Thyroid gland (tissue), 4 donors: ENCODE measurements around the gene NPPA. TPM values are rescaled to one million over a fixed set of nuclear protein-coding genes. Genes with fewer than 3 reads are reported as not detected.

Experiments
- DNase-seq, 2 donors: peaks; one replicate each; pipeline ENCODE4 v3.0.0-alpha.2; 2019
- H3K27ac ChIP-seq, 3 donors: fragments of 200-600 bp; sonication (generic); 1 replicate in 2 of 3; 2 replicates in 1 of 3; pipeline ENCODE4 v1.5.1; 2016 to 2019; ENCODE audit warnings: mild to moderate bottlenecking in 1 of 3, moderate library complexity in 1 of 3
- H3K27me3 ChIP-seq: fragments of 200-600 bp; sonication (generic); one replicate; pipeline ENCODE4 v1.5.1; 2019
- H3K36me3 ChIP-seq, 2 donors: fragments of 200-600 bp; sonication (generic); one replicate each; pipeline ENCODE4 v1.5.1; 2016 to 2019
- H3K4me1 ChIP-seq, 2 donors: fragments of 200-600 bp; sonication (generic); one replicate each; pipeline ENCODE4 v1.5.1; 2017 to 2019
- H3K4me3 ChIP-seq, 3 donors: fragments of 200-600 bp; sonication (generic); replicated peaks in 1 of 3; 1 replicate in 2 of 3; 2 replicates in 1 of 3; pipeline ENCODE4 v1.5.1; 2016; ENCODE audit warnings: mild to moderate bottlenecking in 1 of 3
- H3K9me3 ChIP-seq: fragments of 200-600 bp; sonication (generic); one replicate; pipeline ENCODE4 v1.5.1; 2017
- POLR2A ChIP-seq, 2 donors: fragments of 450-650 bp; IDR thresholded peaks; one replicate each; pipeline ENCODE4 v1.6.1; 2017; ENCODE audit warnings: antibody characterized with exemption in 2 of 2, mild to moderate bottlenecking in 2 of 2, moderate library complexity in 1 of 2
- WGBS, 2 donors: methylation state at CpG; one replicate each; pipeline ENCODE4 v1.1.5; 2017; 5-methylcytosine and 5-hydroxymethylcytosine counted together
- intact Hi-C: fragments of 100-400 bp; cut with DNase I; formaldehyde crosslinking; loops from one replicate; pipeline ENCODE4 v1.15.1; 2023
- total RNA-seq, 4 donors: library from RNA; depleted of rRNA; stranded (reverse); fragments of >200 nt; gene quantifications; one replicate each; pipeline ENCODE4 v1.2.3, GENCODE V29; 2016
- TF ChIP-seq, protein P1 (sequence below), 6 experiments: fragments of 200-600 bp in 3 of 6; fragments of 450-650 bp in 3 of 6; sonication (generic) in 3 of 6; IDR thresholded peaks; one replicate each; pipeline ENCODE4 v1.5.1; 2016 to 2019; ENCODE audit warnings: antibody characterized with exemption in 6 of 6, mild to moderate bottlenecking in 2 of 6, inconsistent platforms in 1 of 6, moderate library complexity in 1 of 6

Gene NPPA
- total RNA-seq, 4 donors from 2014 or later, result not detected

DNA sequence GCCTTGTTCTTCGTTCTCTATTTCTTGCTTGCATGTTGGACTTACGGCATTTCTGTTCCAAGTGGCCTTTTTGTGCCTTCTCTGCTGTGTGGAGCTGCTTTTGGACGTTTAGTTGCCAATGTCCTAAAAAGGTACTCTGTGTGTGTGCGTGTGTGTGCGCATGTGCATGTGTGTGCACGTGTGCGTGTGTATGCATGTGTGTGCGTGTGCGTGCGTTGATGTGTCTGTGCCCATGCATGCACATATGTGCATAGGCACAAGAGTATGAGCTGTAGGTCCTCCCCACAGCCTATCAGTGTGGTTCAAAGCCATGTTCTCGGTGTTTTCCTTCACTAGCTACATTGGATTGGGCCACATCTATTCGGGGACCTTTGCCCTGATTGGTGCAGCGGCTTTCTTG lies 13.7 kb downstream of the NPPA start:
- intact Hi-C loops, result no loop called here
- no peak for TF ChIP-seq POLR2A (IDR thresholded peaks at IDR 0.05)
- TF ChIP-seq, protein P1, sequence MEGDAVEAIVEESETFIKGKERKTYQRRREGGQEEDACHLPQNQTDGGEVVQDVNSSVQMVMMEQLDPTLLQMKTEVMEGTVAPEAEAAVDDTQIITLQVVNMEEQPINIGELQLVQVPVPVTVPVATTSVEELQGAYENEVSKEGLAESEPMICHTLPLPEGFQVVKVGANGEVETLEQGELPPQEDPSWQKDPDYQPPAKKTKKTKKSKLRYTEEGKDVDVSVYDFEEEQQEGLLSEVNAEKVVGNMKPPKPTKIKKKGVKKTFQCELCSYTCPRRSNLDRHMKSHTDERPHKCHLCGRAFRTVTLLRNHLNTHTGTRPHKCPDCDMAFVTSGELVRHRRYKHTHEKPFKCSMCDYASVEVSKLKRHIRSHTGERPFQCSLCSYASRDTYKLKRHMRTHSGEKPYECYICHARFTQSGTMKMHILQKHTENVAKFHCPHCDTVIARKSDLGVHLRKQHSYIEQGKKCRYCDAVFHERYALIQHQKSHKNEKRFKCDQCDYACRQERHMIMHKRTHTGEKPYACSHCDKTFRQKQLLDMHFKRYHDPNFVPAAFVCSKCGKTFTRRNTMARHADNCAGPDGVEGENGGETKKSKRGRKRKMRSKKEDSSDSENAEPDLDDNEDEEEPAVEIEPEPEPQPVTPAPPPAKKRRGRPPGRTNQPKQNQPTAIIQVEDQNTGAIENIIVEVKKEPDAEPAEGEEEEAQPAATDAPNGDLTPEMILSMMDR (IDR thresholded peaks at IDR 0.05), result no peak
- H3K4me1 ChIP-seq, result no peaks in the 10 kb centered on the region
- DNase-seq, result no peak
- 95 to 96% methylated on average over 13 of the region's 13 CpGs for WGBS, 2 donors
- no peak overlapping the region for H3K4me3 ChIP-seq
- no peaks in the 10 kb centered on the region for H3K27me3 ChIP-seq
- no peak overlapping the region for H3K27ac ChIP-seq
- peaks cover 54 to 81% of the 10 kb centered on the region in 2 donors for H3K36me3 ChIP-seq
- H3K9me3 ChIP-seq, result no peaks in the 10 kb centered on the region

DNA sequence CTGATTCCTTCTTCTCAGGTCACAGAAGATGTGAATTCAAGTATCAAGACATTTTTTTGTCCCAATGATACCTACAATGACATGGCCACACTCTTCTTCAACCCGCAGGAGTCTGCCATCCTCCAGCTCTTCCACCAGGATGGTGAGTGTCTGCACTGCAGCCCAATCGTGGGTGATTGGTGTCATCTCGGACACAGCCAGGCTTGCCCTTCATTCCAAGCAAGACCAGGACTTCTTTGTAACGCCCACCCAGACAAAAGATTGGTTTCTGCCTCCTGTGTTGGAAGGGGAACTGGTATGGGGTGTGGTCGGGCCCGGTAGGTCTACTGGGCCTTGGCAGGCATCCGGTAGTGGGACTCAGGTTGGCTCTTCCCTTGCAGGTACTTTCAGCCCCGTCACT lies 14.1 kb downstream of the NPPA start:
- no peak for TF ChIP-seq POLR2A (IDR thresholded peaks at IDR 0.05)
- TF ChIP-seq, protein P1 (IDR thresholded peaks at IDR 0.05), result no peak
- no peak for DNase-seq
- no peaks in the 10 kb centered on the region for H3K27me3 ChIP-seq
- no peak overlapping the region for H3K27ac ChIP-seq
- WGBS, 2 donors, result 96 to 98% methylated on average over 8 of the region's 8 CpGs
- no peak overlapping the region for H3K4me3 ChIP-seq
- intact Hi-C loops, result no loop called here
- H3K9me3 ChIP-seq, result no peaks in the 10 kb centered on the region
- H3K36me3 ChIP-seq, result peaks cover 58 to 84% of the 10 kb centered on the region in 2 donors
- no peaks in the 10 kb centered on the region for H3K4me1 ChIP-seq

DNA sequence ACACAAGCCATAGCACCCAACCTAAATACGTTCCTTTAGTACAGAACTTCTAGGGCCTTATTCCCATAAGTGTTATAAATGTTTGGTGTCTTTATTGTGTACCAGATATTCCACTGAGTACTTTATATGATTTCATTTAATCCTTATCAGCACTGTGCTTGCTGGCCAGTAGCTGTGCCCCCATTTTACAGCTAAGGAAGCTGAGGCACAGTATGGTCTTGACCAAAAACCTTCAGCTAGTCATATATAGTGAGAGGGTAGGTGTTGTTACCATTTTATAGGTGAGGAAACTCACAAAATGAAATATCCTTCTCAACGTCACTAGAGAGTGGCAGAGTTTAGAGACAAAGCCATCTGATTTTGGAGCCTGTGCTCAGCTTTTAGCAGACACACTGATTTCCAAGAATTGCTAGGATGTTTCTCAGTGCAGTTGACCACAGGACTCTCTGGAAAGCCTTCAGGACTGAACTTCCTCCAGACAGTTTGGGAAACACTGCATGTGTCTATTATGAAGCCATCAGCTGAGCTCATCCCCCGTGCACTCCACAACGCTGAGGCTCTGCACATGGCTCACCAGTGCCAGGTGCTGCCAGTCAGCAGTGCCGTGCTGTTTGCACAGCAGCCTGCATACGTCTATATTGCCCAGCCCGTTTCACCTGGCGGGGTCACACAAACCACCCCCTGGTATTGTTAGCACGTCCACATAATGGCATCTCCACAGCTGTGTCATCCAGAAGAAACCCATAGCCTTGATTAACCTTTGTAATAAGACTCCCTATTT lies 15.4 kb downstream of the NPPA start:
- no peak for DNase-seq
- no peaks in the 10 kb centered on the region for H3K9me3 ChIP-seq
- H3K27me3 ChIP-seq, result no peaks in the 10 kb centered on the region
- TF ChIP-seq POLR2A (IDR thresholded peaks at IDR 0.05), result no peak
- TF ChIP-seq, protein P1 (IDR thresholded peaks at IDR 0.05), result no peak
- H3K36me3 ChIP-seq, result peaks cover 55 to 81% of the 10 kb centered on the region in 2 donors
- no peaks in the 10 kb centered on the region for H3K4me1 ChIP-seq
- no peak overlapping the region for H3K4me3 ChIP-seq
- intact Hi-C loops, result no loop called here
- H3K27ac ChIP-seq, result no peak overlapping the region
- WGBS, 2 donors, result 92 to 94% methylated on average over 9 of the region's 9 CpGs

DNA sequence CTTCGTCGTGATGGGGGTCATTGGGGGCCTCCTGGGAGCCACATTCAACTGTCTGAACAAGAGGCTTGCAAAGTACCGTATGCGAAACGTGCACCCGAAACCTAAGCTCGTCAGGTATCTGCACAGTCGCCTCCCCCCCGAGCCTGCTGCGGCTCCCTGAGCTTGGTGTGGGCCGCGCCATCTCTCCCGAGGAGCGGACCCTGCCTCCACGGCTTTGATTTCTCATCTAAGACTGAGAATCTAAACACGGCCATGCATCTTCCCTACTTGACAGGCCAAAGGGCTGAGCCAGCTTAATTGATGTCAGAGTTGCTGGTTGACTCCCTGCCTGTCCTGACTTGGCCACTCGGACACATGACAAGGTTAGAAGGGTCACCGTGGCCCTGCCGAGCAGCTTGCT lies 19.1 kb downstream of the NPPA start:
- peaks cover 52 to 72% of the 10 kb centered on the region in 2 donors for H3K36me3 ChIP-seq
- 91 to 96% methylated on average over 19 of the region's 19 CpGs for WGBS, 2 donors
- H3K27ac ChIP-seq, result no peak overlapping the region
- TF ChIP-seq, protein P1 (IDR thresholded peaks at IDR 0.05), result no peak
- no peak for TF ChIP-seq POLR2A (IDR thresholded peaks at IDR 0.05)
- H3K4me3 ChIP-seq, result no peak overlapping the region
- DNase-seq, result no peak
- H3K9me3 ChIP-seq, result no peaks in the 10 kb centered on the region
- intact Hi-C loops, result no loop called here
- no peaks in the 10 kb centered on the region for H3K27me3 ChIP-seq
- no peaks in the 10 kb centered on the region for H3K4me1 ChIP-seq

DNA sequence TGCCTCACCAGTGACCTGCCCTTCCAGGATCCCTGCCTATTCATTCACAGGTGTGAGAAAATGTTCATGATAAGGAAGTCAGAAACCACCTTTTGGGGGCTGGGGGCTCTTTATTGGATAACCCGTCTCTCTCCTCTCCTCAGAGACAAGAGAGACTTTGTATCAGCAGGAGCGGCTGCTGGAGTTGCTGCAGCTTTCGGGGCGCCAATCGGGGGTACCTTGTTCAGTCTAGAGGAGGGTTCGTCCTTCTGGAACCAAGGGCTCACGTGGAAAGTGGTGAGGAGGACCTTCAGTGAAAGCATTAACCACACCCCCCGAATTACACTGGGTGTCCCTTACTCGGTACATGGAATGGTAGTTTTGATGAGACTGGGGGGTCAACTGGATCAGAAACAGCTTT lies 20.6 kb downstream of the NPPA start:
- TF ChIP-seq, protein P1 (IDR thresholded peaks at IDR 0.05), result no peak
- TF ChIP-seq POLR2A (IDR thresholded peaks at IDR 0.05), result no peak
- WGBS, 2 donors, result 91% methylated on average over 9 of the region's 9 CpGs
- Histone ChIP-seq H3K27ac (no peak overlapping the region), H3K27me3 (no peaks in the 10 kb centered on the region), H3K9me3 (no peaks in the 10 kb centered on the region), H3K4me1 (no peaks in the 10 kb centered on the region), H3K36me3 (peaks cover 59 to 62% of the 10 kb centered on the region in 2 donors), H3K4me3 (no peak overlapping the region)
- no peak for DNase-seq
- intact Hi-C loops, result no loop called here
